Ammon's horn (tissue), 1 donor: ENCODE data around the gene CDH22.

ENCODE experiments used
- DNase-seq: peaks from one replicate; pipeline ENCODE4 v3.0.0-alpha.2; 2016; ENCODE audit warnings: low spot score

Gene CDH22

DNA sequence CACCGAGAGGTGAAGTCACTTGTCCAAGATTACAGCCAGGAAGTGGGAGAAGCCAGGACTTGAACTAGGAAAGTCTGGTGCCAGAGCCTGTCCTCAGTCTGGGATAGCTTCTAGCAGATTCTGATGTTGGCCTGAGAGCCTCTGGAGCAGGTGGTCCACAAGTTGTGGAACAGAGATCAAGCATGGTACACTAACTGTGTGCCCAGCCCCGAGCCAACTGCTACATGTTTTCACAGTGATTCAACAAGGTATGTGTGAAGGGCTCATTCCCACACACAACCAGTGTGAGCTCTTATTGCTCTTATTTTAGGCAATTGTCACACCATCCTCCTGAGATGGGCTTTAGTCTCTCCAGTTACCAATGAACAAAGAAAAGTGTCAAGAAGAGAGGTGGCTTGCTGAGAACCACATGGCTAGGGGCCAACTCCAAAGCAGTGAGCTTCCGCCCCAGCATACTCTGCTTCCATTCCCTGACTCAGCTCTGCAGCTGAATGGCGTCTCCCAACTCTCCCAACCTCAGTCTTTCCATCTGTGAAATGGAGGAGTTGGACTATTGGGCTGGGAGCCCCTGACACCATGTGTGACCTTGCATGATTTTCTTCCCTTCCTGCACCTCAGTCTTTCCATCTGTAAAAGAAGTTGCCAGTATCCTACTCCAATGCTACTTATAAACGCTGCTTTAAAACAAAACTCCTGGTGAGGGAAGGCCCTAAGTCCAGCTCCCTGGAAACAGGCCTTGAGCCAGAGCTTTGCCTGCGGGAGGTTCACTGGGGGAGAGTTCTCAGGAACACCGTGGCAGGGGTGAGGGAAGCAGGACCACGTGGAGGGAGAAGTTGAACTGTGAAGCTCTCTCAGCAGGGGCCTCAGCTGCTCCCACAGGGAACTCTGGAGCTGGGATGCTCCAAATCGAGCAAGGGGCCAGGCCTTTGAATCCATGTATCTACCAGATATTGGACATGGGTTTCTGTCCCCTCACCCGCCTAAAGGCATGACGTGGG is 40.9 kb downstream of the CDH22 start:
- no peak for DNase-seq

DNA sequence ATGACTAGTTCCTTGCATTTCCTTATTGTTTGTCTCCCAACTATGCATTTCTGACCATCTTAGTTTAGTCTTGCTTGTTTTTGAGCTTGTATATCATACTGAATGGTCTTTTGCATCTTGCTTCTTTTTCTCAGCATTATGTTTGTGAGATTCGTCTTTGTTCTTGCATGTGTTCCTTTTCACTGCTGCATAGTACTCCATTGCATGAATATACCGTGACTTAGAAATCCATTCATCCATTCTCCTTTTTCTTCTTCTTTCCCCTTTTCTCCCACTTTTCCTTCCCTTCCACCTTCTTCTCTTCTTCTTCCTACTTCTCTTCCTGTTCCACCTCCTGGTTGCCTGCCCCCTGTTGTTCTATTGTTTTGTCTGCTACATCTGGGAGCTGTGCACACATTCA is 42.8 kb downstream of the CDH22 start:
- no peak for DNase-seq

DNA sequence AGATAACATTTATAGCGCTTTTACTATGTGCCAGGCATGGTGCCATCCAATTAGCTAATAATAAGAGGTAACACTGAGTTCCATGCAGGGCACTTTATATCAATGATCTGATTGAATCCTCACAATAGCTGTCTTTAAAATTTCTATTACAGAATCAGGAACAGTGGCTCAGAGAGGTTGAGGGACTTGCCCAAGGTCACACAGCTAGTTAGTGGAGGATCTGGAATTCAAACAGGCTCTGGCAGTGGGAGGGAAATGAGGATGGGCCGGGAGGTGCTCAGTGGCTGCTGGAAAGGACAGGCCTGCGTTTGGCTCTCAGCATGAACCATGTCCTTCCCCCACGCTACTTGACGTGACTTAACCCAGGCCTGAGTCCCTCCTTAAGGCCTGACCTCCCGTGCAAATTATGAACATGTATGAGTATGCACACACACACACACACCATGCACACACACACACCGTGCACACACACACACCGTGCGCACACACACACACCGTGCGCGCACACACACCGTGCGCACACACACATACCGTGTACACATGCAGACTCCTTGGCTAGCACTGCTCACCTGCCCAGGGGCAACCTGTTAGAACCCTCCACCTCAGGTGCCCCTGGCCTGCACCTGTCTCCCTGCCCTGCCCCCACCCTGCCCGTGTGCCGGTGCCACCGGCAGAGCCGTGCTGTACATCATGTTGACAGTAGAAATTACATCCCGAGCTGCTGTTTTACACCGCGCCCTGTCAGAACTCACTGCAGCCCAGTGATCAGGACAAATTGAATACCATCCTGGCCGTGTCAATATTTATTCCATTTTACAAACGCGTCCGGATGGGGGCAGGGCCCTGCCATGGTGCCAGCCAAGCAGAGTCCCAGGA is 43.7 kb downstream of the CDH22 start:
- no peak for DNase-seq

DNA sequence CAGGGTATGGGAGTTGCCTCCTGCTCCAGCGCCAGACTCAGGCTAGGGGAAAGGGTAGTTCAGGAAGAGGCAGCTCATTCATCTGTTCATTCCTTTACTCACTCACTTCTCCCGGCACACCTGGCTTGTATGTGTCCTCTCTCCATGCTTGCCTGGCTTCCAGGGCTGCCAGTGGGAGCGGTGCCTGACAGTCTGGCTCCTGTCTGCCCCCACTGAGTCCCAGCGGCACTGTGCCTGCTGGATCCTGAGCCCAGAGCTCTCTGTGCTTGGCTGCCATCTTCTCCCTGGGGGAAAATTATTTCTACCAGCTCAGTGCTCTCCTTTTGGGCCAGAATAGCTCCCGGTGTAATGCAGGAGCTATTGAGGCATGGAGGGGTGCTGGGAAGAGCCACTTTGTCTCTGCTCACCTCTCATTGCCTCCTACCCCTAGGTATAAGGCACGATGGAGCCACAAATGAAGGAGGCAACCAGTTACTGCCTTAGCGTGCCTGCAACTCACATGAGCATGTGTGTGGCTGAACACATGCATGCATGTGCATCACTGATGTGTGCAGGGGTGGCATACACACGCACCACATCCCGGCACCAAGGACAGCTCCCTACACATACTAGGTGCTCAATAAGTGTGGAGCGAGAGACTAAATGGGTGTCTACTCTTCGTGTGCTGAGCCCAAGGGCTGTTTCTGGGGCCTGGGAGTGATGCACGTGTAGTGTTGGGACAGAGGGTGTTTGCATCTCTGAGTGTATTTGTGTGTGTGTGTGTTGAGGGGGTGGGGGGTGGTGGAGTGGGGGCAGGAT is 46.6 kb downstream of the CDH22 start:
- peak; percentile 31 for DNase-seq

DNA sequence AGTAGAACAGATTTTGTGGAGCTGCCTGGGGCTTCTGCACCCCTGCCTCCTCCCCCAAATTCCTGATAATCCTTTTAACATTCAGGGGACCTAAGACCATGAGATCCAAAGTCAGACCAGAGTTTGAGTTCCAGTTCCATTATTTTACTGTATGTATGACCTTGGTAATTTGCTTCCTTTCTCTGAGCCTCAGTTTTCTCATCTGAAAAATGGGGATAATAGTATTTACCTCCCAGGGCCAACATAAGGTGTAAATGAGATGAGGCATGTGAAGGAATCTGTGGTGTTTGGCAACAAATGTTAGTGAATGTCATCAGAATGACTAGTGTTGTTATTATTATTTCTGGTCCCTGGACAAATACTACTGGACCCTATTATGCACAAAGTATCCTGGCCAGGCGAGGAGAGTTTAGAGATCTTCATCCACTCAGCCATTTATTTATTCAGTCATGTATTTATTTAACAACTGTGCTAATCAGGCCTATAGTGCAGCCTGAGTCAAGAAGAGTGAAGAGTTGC is 47.3 kb downstream of the CDH22 start:
- no peak for DNase-seq

DNA sequence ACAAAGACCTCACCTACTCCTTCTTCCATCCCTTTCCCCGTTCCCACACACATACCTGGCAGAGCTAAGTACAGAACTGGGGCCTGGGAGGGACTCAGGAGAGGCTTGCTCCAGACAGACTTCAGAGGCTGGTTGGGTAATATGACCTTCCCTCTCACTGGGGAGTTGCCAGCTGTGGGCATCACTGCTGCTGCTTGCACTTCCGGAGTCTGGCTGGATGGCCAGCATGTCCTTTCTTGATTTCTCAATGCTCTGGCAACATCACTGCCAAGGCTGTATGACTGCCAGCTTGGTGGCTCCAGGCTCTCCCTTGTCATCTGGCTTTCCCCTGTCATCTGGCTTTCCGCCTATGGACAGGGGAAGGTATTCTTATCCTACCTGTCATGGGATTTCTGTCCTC is 47.8 kb downstream of the CDH22 start:
- peak; percentile 10 for DNase-seq

DNA sequence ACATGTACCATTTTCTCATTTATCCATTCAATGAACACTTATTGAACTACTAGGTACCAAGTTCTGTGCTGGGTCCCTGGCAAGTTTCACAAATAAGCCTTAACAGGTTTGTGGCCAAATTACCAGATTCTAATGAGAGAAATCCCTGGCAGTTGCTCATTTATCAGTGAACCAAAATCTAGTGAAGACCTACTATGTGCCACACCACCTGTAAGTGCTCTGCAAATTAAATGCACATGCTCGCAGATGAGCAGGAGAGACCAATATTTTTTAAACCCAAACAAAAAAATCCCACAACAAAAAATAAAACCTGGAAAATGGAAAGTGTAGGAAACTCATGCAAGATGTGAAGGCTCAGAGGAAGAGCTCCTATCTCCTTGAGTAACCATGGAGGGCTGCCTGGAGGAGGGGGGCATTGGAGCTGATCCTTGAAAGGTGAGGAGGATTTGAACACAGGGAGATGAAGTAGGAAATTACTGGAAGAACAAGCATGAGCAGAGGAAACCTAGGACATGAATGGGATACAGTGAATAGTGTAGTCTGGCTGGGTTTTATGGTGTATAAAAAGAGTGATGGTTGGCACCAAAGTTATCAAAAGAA is 48.9 kb downstream of the CDH22 start:
- no peak for DNase-seq

DNA sequence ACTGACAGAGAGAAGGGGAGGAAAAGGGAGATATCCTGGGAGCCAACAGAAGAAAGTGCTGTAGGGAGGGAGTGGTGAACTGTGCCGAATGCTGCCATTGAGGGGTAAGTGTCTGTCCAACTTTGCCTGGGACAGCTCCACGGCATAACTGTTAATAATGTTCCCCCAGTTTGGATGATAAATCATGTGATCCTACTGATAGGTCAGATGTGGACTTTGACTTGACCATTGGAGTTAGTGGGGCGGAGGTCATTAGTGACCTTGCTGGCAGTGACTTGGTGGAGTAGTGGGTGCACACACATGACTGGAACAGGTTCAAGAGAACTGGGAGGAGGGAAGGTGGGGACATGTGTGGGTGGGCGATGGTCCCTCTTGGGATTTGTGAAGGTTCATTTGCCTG is 50.4 kb downstream of the CDH22 start:
- no peak for DNase-seq

DNA sequence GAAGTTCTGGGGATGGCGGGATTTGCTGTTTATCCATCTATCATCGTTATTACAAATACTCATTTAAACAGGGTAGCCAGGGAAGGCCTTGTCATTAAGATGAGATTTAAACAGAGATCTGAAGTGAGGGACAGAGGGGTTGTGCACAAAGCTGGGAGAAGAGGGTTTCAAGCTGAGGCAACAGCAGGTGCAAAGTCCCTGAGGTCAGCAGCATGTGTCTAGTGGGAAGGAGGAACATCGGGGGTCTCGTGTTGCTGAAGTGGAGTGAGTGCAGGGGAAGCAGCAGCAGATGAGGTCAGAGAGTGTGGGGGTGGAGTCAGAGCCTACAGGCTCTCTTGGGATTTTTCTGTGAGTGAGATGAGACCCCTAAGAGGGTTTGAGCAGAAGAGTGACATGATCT is 52.0 kb downstream of the CDH22 start:
- DNase-seq: no peak

DNA sequence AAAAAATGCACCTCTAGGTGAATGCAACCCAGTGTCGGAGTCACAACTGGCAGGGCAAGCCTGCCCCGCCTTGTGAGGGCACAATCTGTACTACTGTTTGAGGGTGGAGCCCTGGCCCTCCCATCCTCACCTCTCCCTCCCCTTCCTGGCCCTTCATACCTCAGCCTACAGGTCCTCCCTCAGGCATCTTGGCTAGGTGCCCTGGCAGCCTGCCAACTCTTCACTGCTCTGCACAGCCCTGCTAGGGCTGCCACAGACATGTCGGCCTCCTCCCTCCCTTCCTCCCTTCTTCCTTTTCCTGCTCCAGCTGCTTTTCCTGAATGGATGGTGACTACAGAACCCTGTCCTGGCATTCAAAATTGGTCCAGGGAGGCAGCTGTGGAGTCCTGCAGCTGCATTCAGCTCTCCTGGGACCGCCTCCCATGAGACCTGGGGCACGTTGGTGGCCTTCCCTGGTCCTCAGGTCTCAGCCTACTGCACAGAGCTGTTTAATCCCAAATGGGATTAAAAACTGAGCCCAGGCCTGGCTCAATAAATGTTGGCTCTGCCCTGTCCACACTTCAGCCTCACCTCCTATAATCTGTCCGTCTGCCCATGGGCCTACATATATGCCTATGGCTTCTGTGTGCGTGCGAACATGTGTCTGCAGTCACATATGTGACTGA is 52.7 kb downstream of the CDH22 start:
- peak; percentile 57 for DNase-seq

DNA sequence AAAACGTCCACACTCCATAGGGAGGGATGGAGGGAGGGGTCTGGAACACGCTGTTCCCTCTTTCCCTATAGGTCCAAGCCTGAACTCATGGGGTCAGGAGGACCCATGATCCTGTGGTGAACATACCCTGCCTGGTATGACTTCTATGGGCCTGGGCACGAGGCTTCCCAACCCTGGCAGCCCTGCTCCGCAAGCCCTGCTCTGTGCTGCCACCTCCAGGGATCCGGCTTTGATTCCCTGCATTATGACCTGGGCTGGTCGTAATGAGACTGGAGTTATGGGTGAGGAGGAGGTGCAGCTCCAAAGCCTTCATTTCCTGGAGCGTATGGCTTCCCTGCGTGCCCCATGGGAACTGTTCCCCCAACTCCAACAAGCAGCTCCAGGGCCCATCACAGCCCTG is 54.9 kb downstream of the CDH22 start:
- DNase-seq: peak; percentile 37

DNA sequence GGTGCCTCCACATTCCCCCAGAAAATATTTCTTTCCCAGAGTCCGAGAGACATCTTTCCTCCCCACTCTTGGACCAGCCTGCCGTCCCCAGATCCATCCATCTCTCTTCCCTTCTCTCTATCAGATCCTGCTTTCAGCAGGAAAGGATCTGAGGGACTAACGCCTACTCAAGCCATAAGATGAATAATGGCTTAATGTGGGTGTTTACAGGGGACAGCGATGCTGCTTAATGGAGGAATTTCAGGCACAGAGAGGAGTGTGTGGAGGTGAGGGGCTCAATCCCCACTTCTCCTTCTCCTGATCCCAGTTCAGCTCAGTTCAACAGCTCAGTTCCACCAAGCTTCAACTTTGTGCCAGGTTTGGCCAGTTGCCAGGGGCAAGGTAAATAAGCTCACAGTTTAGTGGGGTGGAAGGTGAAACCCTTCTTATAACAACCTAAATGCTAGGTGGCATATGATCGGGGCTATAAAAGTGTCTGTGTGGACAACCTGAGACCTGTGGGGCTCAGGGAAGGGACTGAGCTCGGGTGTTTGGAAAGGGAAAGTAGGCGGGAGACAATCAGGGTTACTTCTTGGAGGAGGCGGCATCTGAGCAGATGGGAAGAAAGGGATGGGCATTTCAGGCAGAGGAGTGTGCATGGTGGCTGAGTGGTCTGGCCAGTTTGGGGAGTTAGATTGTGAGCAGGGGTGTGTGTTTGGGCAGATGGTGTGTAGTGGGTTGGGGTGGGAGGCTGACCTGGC is 55.8 kb downstream of the CDH22 start:
- no peak for DNase-seq

DNA sequence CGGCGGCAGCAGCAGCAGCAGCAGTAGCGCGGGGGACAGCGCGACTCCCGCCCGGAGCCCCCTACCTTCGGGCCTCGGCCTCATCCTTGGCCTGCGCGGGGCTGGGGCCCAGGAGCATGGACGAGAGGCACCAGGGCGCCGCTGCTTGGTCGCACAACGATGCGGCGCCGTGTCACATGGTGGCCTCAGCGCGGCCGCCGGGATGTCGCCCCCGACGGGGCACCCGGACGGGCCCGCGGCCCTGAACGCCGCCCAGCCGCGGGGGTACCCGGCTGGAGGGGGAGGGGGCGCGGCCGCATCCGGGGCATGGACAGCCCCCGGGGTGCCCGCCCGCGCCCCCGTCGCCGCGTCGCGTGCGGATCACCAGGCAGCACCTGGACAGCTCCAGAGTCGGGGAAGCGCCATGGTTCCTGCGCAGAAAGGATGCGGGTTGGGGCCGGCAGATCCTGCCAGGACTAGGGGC is 57.1 kb downstream of the CDH22 start:
- no peak for DNase-seq

DNA sequence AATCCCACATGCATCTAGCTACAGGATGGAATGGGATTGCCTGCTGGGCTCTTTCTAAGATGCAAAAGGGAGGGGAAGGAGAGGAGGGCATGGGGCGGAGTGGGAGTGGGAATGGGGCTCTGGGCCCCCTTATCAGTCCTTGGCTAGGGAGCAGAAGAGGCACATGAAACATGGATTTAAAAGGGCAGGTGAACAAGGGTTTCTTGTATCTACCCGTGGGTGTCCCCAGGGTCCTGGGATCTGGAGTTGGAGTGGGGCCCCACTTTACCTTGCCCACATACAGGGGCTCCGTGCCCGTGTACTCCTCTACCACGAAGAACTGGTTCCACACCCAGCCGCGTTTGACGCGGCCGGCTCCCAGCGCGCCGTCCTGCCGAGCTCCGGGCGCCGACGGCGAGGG is 57.5 kb downstream of the CDH22 start:
- no peak for DNase-seq

DNA sequence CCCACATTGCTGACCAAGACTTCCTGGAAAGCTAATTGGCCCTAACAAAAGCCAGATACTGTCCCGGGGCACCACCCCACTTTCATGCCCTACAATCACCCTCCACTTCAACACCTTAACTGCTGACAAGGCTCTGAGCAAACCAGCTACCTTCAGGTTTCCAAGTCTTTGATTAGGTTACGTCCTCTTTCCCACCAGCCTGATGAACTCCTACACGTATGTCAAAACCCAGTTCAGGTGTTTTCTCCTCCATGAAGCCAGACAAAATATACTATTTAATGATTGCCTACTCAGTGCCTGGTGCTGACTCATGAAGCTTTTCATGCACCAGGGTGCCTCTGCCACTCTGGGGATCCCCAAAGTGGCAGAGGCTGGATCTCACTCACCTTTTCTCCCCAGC is 58.6 kb downstream of the CDH22 start:
- no peak for DNase-seq

DNA sequence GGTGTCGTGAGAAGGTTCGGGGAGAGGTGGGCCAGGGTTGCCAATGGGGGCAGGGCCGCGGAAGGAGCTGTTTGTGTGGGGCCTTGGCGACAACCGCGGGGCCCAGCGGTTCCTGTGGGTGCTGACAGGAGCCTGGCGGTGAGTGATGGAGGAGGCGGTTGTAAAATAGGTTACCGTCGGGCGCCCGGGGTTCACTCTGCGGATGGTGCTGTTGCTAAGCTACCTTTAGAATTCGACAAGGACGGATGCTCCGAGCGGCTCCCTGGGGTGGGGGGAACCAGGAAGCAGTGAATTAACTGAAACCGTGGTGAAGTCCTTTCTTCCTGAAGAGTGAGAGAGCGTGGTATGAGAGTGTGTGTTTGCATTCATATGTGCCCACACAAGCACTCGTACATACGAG is 61.7 kb downstream of the CDH22 start:
- DNase-seq: no peak

DNA sequence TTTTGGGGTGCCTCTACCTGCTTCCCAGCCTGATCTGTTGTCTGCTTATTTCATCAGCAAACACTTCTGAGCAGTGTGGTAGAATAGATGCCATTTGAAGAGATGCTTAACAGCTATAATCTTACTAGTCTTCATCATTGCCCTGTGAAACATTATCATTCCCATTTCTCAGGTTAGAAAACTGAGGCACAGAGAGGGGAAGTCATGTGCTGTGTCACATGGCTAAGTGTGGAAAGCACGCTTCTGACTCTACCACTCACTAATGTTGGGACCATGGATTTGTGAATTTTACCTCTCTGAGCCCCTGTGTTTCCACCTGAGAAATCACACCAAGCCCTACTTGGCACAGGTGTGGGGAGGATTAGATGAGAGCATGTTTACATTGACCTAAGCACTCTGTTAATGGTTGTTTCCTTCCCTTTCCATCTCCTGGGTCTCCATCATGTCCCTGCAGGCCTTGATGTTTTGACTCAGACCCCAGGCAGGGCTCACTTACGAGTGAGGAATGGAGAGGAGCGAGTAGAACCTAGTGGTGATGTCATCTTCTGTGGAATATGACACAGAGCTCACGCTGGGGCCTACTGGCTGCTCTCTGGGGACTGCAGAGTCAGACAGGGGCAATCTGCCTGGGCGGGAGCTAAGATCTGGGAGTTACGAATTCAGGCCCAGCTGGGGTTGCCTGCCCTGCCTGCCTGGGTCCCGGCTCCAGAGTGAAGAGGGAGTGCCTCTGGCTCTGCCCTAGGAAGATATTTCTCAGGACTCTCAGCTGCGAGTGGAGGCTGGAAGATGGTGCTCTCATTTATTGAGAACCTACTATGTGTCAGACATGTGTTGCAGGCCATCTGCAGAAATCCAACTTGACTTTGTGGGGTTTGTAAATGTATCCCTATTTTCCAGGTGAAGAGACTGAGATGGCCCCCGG is 64.3 kb downstream of the CDH22 start:
- DNase-seq: no peak

DNA sequence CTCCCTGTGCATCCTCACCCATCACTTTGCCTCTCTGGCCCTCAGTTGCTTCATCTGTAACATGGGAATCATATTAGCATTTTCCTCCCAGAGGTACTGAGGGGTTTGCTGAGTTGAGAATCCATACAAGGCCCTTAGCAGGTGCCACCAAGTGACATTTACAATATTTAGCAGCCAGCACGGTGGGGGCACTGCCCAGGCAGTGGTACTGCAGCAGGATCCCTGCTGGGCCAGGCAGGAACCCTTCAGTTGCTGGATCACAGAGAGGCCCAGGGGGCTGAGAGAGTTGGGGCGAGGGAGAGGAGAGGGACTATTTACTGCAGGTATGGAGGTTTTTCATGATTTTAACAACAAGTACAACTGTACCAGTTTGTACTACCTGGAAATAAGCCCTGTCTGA is 65.9 kb downstream of the CDH22 start:
- no peak for DNase-seq

DNA sequence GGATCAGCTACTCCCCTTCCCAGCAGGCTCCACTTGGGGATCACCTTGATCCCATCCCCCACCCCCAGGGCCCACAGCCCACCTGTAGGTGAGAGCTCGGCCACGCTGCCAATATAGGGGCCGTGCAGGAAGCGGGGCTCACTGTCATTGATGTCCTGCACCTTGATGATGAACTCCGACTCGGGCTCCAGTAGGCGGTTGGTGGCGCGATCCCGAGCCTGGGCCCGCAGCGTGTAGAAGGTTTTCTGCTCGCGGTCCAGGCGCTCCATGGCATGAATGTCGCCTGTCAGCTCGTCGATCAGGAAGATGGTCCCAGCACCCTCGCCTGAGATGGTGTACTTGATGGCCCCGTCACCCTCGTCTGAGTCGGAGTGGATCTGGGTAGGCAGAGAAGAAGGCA is 67.4 kb downstream of the CDH22 start:
- no peak for DNase-seq
